ENCODE measurements around the gene HOXC11. TPM values are rescaled to one million over a fixed set of nuclear protein-coding genes. Genes with fewer than 3 reads are reported as not detected.

HOXC11 gene
- total RNA-seq, 4 donors from 2014 or later, result 0.69 to 3.3 TPM; not detected in 2

GRCh38 chr12:53963434-53964314, 9.3 kb upstream of the HOXC11 start:
- peaks cover 20 to 98% of the 10 kb centered on the region in 2 donors for H3K27me3 ChIP-seq
- no peak for TF ChIP-seq POLR2A (IDR thresholded peaks at IDR 0.05)

GRCh38 chr12:53964315-53964713, 8.6 kb upstream of the HOXC11 start:
- H3K27ac ChIP-seq, result no peak overlapping the region

More at GRCh38 chr12:53963434-53964314, 9.3 kb upstream of the HOXC11 start:
- no peak overlapping the region for H3K27ac ChIP-seq
- intact Hi-C loops (cut with DNase I; ENCODE audit: low total_unique reads), result no loop called here
- no peak overlapping the region for H3K4me3 ChIP-seq
- H3K9me3 ChIP-seq, result no peaks in the 10 kb centered on the region
- H3K36me3 ChIP-seq, result no peaks in the 10 kb centered on the region
- no peak for DNase-seq
- H3K4me1 ChIP-seq, result no peaks in the 10 kb centered on the region

GRCh38 chr12:53965281-53966084, 7.4 kb upstream of the HOXC11 start:
- intact Hi-C loops (cut with DNase I; ENCODE audit: low total_unique reads), result no loop called here
- H3K4me1 ChIP-seq, result no peaks in the 10 kb centered on the region
- TF ChIP-seq POLR2A (IDR thresholded peaks at IDR 0.05) (peak in 1 of 2 donors; percentile 19), CTCF (IDR thresholded peaks at IDR 0.05) (no peak)
- H3K36me3 ChIP-seq, result no peaks in the 10 kb centered on the region
- peak overlapping the region in 1 of 2 donors; percentile 60 for H3K27ac ChIP-seq
- H3K4me3 ChIP-seq, result peak overlapping the region in 1 of 2 donors; percentile 10
- no peaks in the 10 kb centered on the region for H3K9me3 ChIP-seq
- peak; percentile 28 to 71 for DNase-seq
- H3K27me3 ChIP-seq, result peaks cover 11 to 92% of the 10 kb centered on the region in 2 donors

More at GRCh38 chr12:53964315-53964713, 8.6 kb upstream of the HOXC11 start:
- no peak for DNase-seq
- TF ChIP-seq CTCF (IDR thresholded peaks at IDR 0.05) (no peak), POLR2A (IDR thresholded peaks at IDR 0.05) (no peak)
- intact Hi-C loops (cut with DNase I; ENCODE audit: low total_unique reads), result no loop called here
- Histone ChIP-seq H3K9me3 (no peaks in the 10 kb centered on the region), H3K4me3 (no peak overlapping the region), H3K4me1 (no peaks in the 10 kb centered on the region), H3K27me3 (peaks cover 16 to 97% of the 10 kb centered on the region in 2 donors), H3K36me3 (no peaks in the 10 kb centered on the region)

- Histone ChIP-seq H3K9me3 (no peaks in the 10 kb centered on the region), H3K4me1 (no peaks in the 10 kb centered on the region), H3K27ac (peak overlapping the region in 1 of 2 donors; percentile 60), H3K36me3 (no peaks in the 10 kb centered on the region), H3K27me3 (peaks cover 11 to 88% of the 10 kb centered on the region in 2 donors), H3K4me3 (peak overlapping the region; percentile 10 to 16)
- no peak for DNase-seq
- no peak for TF ChIP-seq CTCF (IDR thresholded peaks at IDR 0.05)
- TF ChIP-seq POLR2A (IDR thresholded peaks at IDR 0.05), result no peak
- intact Hi-C loops (cut with DNase I; ENCODE audit: low total_unique reads), result no loop called here
Observed at GRCh38 chr12:53966085-53966384, 6.9 kb upstream of the HOXC11 start.

- Histone ChIP-seq H3K9me3 (no peaks in the 10 kb centered on the region), H3K27me3 (peaks cover 11 to 88% of the 10 kb centered on the region in 2 donors), H3K4me1 (no peaks in the 10 kb centered on the region), H3K27ac (peak overlapping the region in 1 of 2 donors; percentile 60), H3K4me3 (peak overlapping the region; percentile 10 to 16), H3K36me3 (no peaks in the 10 kb centered on the region)
- intact Hi-C loops (cut with DNase I; ENCODE audit: low total_unique reads), result no loop called here
- DNase-seq, result peak in 1 of 2 donors; percentile 23
- TF ChIP-seq POLR2A (IDR thresholded peaks at IDR 0.05), result no peak
- no peak for TF ChIP-seq CTCF (IDR thresholded peaks at IDR 0.05)
Observed at GRCh38 chr12:53966385-53967133, 6.4 kb upstream of the HOXC11 start.
